Breast epithelium (tissue), 4 donors: ENCODE results near the gene TMEM270. TPM values are rescaled to one million over a fixed set of nuclear protein-coding genes. Genes with fewer than 3 reads are reported as not detected.
"Not testable (repeated sequence)": the region's sequence is repeated elsewhere in the genome, so short reads cannot be mapped to it uniquely, and the experiment has no call there.

Source experiments
- DNase-seq, 2 donors: peaks; one replicate each; pipeline ENCODE4 v3.0.0-alpha.2; 2019; ENCODE audit warnings: low spot score in 2 of 2
- H3K27ac ChIP-seq, 2 donors: fragments of 200-600 bp; sonication (generic) in 1 of 2; one replicate each; pipeline ENCODE4 v1.5.1; 2016 to 2019; ENCODE audit warnings: mild to moderate bottlenecking in 1 of 2
- H3K27me3 ChIP-seq, 2 donors: fragments of 200-600 bp; sonication (generic) in 1 of 2; one replicate each; pipeline versions ENCODE4 v1.5.1 to v1.6.0; 2017 to 2019; ENCODE audit warnings: control low read depth in 1 of 2, mild to moderate bottlenecking in 1 of 2
- H3K36me3 ChIP-seq: fragments of 200-600 bp; one replicate; pipeline ENCODE4 v1.5.1; 2019
- H3K4me1 ChIP-seq, 2 donors: fragments of 200-600 bp; sonication (generic); one replicate each; pipeline ENCODE4 v1.5.1; 2016 to 2019; ENCODE audit warnings: control low read depth in 1 of 2
- H3K4me3 ChIP-seq, 3 donors: fragments of 200-600 bp; sonication (generic); 1 replicate in 2 of 3; 2 replicates in 1 of 3; pipeline ENCODE4 v1.5.1; 2016 to 2019; ENCODE audit warnings: mild to moderate bottlenecking in 3 of 3, moderate library complexity in 2 of 3
- H3K9me3 ChIP-seq, 2 donors: fragments of 200-600 bp; sonication (generic) in 1 of 2; one replicate each; pipeline ENCODE4 v1.5.1; 2016 to 2019; ENCODE audit warnings: control low read depth in 1 of 2
- CTCF ChIP-seq, 3 donors: fragments of 450-650 bp; IDR thresholded peaks; one replicate each; pipeline ENCODE4 v1.5.1; 2016 to 2017; ENCODE audit warnings: antibody characterized with exemption in 3 of 3, mild to moderate bottlenecking in 3 of 3, moderate library complexity in 3 of 3
- POLR2A ChIP-seq: fragments of 450-650 bp; IDR thresholded peaks from one replicate; pipeline ENCODE4 v1.6.1; 2016; ENCODE audit warnings: antibody characterized with exemption, mild to moderate bottlenecking, moderate library complexity
- POLR2AphosphoS5 ChIP-seq, 3 donors: sonication (generic); formaldehyde crosslinking; IDR thresholded peaks; one replicate each; pipeline ENCODE4 v1.6.1; 2017; ENCODE audit warnings: antibody characterized with exemption in 3 of 3
- intact Hi-C: fragments of 100-400 bp; cut with DNase I; formaldehyde crosslinking; loops from one replicate; pipeline ENCODE4 v1.15.1; 2023; ENCODE audit warnings: low total_unique reads
- total RNA-seq, 3 donors: library from RNA; depleted of rRNA; stranded (reverse); fragments of >200 nt; gene quantifications; one replicate each; pipeline ENCODE4 v1.1.0, GENCODE V29; 2016

Gene TMEM270
- total RNA-seq, 3 donors from 2014 or later = not detected

DNA sequence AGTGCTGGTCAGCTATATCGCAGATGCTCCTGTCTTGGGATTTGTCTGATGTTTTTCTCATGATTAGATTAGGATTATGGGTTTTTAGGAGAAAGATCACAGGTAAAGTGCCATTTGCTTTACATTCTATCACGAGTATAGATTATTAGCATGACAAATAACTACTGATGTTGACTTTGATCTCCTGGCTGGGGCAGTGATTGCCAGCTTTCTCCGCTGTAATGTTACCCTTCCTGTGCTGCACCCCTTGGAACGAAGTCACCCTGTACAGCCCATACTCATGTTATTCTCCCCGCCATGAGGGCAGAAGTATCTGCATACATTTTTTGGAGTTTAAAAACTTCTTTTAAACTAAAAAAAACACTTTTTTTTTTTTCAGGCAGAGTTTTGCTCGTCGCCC, 40.9 kb upstream of the TMEM270 start:
- Histone ChIP-seq H3K4me3 (no peak overlapping the region), H3K27me3 (no peaks in the 10 kb centered on the region), H3K4me1 (peaks cover 0 to 3% of the 10 kb centered on the region in 2 donors), H3K27ac (no peak overlapping the region), H3K9me3 (no peaks in the 10 kb centered on the region), H3K36me3 (no peaks in the 10 kb centered on the region)
- DNase-seq = no peak
- TF ChIP-seq CTCF (IDR thresholded peaks at IDR 0.05) (no peak), POLR2AphosphoS5 (IDR thresholded peaks at IDR 0.05) (no peak), POLR2A (no peak)
- intact Hi-C loops = no loop called here

- not testable (repeated sequence) for H3K4me3 ChIP-seq
- peak in 1 of 2 donors; percentile 28 for DNase-seq
These were observed 39.2 kb upstream of the TMEM270 start for GRCh38 chr7:73821597-73822285.

DNA sequence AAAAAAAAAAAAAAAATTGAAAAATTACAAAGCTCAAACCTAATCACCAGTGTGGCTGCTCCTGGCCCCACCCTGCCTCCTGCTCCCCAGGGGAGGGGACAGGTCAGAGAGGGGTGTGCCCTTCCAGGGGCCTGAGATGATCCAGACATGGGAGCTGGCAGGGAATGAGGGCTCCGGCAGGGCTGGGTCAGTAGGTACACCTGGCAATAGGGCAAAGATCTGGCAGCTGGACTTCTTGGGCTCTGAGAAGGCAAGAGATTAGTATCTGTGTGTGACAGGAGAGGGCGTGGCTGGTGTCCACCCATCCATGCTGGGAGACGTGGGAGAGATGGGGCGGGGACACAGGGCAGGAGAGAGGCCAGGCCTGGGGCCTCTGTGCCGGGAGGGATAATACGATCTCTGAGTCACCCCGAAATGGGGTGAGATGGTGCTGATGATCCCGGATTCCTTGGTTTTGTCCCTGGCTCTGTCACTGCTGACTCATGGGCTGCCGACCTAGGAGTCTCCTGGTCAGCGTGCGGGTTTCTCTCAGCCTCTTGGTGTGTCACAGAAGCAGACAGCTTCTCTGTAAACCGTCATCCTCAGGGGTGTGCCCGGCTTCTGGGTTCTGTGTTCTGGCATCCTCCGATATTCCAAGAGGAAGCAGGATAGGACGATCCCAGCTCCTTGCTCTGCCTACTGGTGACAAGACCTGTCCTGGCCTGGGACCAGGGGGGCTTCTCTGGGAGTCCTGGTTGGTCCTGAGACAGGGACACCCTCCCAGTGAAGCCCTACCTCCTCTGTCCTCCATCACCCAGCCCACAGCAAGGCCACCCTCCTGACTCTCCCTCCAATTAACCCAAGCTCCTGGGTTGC, 38.4 kb upstream of the TMEM270 start:
- peak overlapping the region; percentile 95 for H3K27ac ChIP-seq
- no peaks in the 10 kb centered on the region for H3K27me3 ChIP-seq
- peak overlapping the region in 1 of 3 donors; percentile 20 for H3K4me3 ChIP-seq
- no peaks in the 10 kb centered on the region for H3K9me3 ChIP-seq
- peak; percentile 80 to 85 for DNase-seq
- TF ChIP-seq POLR2A (no peak), CTCF (IDR thresholded peaks at IDR 0.05) (no peak), POLR2AphosphoS5 (IDR thresholded peaks at IDR 0.05) (peak in 1 of 3 donors; percentile 60)
- no peaks in the 10 kb centered on the region for H3K36me3 ChIP-seq
- intact Hi-C loops = no loop called here
- H3K4me1 ChIP-seq = peaks cover 0 to 3% of the 10 kb centered on the region in 2 donors

More at GRCh38 chr7:73821597-73822285, 39.2 kb upstream of the TMEM270 start:
- H3K27ac ChIP-seq = peak overlapping the region in 1 of 2 donors; percentile 95
- H3K9me3 ChIP-seq, H3K4me1 ChIP-seq, intact Hi-C loops, H3K27me3 ChIP-seq, H3K36me3 ChIP-seq: not testable (repeated sequence)

DNA sequence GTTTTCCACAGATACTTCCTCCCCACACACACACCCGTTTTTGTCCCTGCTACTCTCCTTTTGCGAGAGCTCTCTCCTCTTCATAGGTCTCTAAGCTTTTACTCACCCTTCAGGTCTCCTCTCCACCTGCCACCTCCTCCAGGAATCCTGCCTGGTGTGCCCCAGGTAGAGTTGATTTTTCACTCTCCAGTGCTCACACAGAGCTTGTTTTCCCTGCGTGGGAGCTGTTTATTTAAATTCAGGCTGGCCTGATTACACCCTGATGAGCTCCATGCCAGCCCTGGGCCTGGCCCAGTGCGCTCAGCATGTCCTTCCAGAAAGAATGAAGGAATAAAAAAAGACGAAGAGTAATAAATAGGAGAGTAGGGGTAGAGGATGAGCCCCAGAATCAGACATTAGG, 37.7 kb upstream of the TMEM270 start:
- no peak overlapping the region for H3K4me3 ChIP-seq
- H3K36me3 ChIP-seq = no peaks in the 10 kb centered on the region
- TF ChIP-seq POLR2AphosphoS5 (IDR thresholded peaks at IDR 0.05) (no peak), POLR2A (no peak), CTCF (IDR thresholded peaks at IDR 0.05) (no peak)
- H3K9me3 ChIP-seq = no peaks in the 10 kb centered on the region
- intact Hi-C loops = no loop called here
- H3K27me3 ChIP-seq = no peaks in the 10 kb centered on the region
- H3K4me1 ChIP-seq = peaks cover 3 to 5% of the 10 kb centered on the region in 2 donors
- no peak for DNase-seq
- H3K27ac ChIP-seq = peak overlapping the region; percentile 95

- no peaks in the 10 kb centered on the region for H3K9me3 ChIP-seq
- no peak for DNase-seq
- H3K27me3 ChIP-seq = no peaks in the 10 kb centered on the region
- no peak for TF ChIP-seq POLR2AphosphoS5 (IDR thresholded peaks at IDR 0.05)
- TF ChIP-seq CTCF (IDR thresholded peaks at IDR 0.05) = no peak
- no peak for TF ChIP-seq POLR2A
- intact Hi-C loops = no loop called here
- no peak overlapping the region for H3K4me3 ChIP-seq
- peak overlapping the region; percentile 95 for H3K27ac ChIP-seq
- no peaks in the 10 kb centered on the region for H3K36me3 ChIP-seq
- H3K4me1 ChIP-seq = peaks cover 3 to 13% of the 10 kb centered on the region in 2 donors
These were observed 36.9 kb upstream of the TMEM270 start for GRCh38 chr7:73823873-73824592.
